GM10266 (cell line): ENCODE data around the gene PKNOX1.

Source experiments
- DNase-seq: peaks from one replicate; pipeline ENCODE4 v3.0.0; 2012; ENCODE audit errors: extremely low spot score
- CTCF ChIP-seq: IDR thresholded peaks from 2 replicates; pipeline ENCODE4 v1.5.1; 2012; ENCODE audit warnings: mild to moderate bottlenecking, low read depth; ENCODE audit not compliant: control insufficient read depth, insufficient read depth; ENCODE audit errors: missing control alignments

The PKNOX1 gene

GRCh38 chr21:42971897-42972275 lies 2.5 kb upstream of the PKNOX1 start:
- no peak for DNase-seq
- TF ChIP-seq CTCF: no peak

GRCh38 chr21:42973309-42973990 lies 912 bp upstream of the PKNOX1 start:
- TF ChIP-seq CTCF: no peak
- no peak for DNase-seq

GRCh38 chr21:42974832-42975820 lies 764 bp downstream of the PKNOX1 start:
- DNase-seq: peak; percentile 90
- TF ChIP-seq CTCF: no peak

GRCh38 chr21:42975886-42976608 lies 1.7 kb downstream of the PKNOX1 start:
- TF ChIP-seq CTCF: no peak
- no peak for DNase-seq

- no peak for TF ChIP-seq CTCF
- DNase-seq: no peak
These were observed 6.2 kb downstream of the PKNOX1 start for GRCh38 chr21:42980312-42981213.

GRCh38 chr21:42981214-42981523 lies 6.8 kb downstream of the PKNOX1 start:
- no peak for TF ChIP-seq CTCF
- DNase-seq: no peak
